UCSD-AML1 (cell line): ENCODE results near the gene HOXC12.

Experiments
- DNase-seq: peaks from one replicate; lab custom pipeline; 2025; ENCODE audit not compliant: unreplicated experiment; lab: John Stamatoyannopoulos, UW

HOXC12 gene

DNA sequence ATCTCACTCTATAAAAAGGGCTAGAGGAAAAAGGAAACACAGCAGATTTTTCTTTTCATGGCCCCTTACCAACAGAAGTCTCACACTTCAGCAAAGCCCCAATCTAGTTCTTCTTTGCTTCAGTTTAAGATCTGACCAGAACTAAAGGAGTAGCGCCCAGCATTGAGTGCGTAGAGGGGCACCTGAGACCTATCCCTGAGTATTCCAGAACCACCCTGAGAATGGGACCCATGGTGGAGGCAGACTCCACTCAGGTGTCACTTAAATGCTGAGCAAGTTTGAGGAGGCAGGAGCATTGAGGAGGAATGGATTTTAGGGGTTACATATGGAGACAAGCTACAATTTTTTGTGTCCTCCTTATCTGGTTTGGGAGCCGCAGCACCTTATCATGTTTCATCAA lies 16.4 kb downstream of the HOXC12 start:
- no peak for DNase-seq

GRCh38 chr12:53971686-53972085 lies 17.0 kb downstream of the HOXC12 start:
- DNase-seq = no peak

DNA sequence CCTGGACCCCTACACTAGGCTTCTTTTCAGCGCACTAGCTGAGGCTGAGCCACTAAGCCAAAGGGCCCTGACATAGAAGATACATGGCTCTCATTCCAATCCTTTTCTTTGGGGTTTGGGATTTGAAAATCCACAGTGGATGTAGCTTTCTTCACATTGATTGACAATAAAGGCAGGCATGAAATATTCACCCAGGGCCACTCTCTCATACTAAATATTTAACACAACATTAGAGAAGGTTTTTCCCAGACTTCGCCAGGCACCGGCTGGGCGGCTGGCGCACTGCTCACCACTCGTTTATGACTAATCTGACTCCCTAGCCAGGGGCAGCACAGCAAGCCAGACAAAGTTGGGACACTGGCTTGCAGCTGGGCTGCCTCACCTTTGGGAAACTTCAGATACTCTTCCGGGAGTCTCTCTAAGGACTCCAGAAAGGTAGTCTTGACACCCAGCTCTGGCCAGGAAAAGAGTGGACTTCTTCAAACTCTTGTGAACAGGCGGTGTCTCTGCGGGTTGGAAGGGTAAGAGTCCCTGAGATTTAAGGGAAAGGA lies 17.5 kb downstream of the HOXC12 start:
- no peak for DNase-seq

DNA sequence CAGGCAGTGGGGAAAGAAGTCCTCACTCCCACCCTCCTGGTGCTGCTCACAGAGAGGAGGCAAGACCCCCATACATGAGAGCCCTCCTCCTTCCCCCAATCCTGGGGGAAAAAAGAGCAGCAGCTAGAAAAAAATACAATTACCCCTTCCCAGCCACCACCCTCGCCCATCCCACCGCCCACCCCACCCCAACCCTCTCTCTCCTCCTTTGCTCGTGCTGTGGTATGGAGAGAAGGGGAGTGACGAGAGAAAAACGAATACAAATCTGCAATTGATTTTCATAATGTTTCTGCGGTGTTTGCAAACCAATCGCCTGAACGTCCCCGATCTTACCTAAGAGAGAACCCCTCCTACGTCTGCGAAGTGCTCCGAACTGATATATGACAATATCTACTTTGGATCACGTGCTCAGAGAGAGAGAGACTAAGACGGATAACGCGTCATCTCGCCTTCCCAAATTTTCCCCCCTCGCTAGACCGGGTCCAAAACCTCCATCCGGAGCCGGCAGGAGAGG lies 18.1 kb downstream of the HOXC12 start, which contains the start of gene HOXC11:
HOXC11 (plus strand) TSS at position 405 of the 514 bp plus-strand sequence. CDS start 116 bp downstream, outside the sequence.
- DNase-seq = no peak

- no peak for DNase-seq
Observed at GRCh38 chr12:53973236-53974042, 18.7 kb downstream of the HOXC12 start.

GRCh38 chr12:53974084-53975063 lies 19.7 kb downstream of the HOXC12 start, which contains the start of gene HOTAIR:
HOTAIR (minus strand) TSS chr12:53974954.
- no peak for DNase-seq

- DNase-seq = no peak
Observed at GRCh38 chr12:53975064-53975471, 20.4 kb downstream of the HOXC12 start.

DNA sequence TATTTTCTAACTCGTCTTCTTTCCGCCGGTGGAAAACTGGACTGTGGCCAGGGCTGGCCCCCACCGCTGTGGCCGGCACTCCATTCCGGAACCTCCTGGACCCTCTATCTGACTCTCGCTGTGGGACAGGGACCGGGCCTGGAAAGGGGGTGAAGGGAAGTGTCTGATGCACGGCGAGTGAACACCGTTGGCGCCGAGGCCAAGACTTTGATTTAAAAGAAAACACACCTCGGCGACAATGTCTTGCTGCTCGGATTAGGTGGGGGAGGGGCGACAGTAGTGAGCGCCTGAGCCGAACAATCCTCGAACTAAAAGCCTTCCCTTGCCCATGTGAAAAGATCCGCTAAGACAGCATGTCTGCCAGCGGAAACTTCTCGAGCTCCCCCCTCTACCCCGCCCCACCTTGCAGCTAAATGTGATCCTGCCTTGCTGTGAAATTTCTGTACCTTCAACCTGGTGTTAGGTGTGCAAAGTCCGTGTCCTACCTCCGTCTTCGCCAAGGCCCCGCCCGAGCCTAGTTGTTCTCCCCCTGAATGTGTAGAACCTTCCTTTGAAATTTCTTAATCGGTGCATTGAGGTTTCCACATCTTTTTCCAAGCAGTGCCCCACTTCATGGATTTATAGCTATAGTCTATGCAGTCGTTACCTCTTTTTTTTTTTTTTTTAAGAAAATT lies 20.9 kb downstream of the HOXC12 start:
- no peak for DNase-seq

GRCh38 chr12:53976172-53976822 lies 21.6 kb downstream of the HOXC12 start:
- DNase-seq = no peak

GRCh38 chr12:53976823-53977595 lies 22.3 kb downstream of the HOXC12 start:
- DNase-seq = no peak

GRCh38 chr12:53977596-53978445 lies 23.1 kb downstream of the HOXC12 start:
- no peak for DNase-seq

- DNase-seq = no peak
Observed at GRCh38 chr12:53978477-53979356, 24.0 kb downstream of the HOXC12 start.

DNA sequence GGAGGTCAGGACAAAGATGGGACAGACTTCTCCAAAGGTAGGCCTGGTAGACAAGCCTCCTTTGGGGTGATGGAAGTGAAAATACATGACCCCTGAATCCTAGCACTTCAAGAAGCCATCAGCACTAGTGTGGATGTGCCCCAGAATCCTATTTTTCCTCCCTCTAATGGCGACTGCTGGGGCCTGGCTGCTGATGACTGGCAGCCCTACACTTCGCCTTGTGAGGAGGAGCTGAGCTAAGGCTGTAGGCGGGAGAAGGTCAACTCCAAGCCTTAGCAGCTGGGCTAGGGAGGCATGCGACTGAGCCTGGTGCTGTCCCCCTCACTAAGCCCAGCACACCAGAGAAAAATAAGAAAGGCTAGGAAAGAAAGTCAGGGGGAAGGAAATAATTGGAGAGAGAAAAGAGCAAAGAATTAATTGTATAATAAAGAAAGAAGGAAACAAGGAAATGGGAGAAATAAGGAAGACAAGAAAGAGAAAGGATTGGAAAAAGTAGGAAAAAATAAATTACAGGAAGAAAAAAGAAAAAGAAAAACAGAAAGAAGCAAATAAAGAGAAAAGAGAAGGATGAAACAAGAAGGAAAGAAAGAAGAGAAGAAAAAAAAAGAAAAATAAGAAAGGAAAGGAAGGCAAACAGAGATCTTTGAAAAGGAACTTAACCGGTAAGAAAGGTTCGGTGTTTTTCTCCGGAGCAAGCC lies 25.6 kb downstream of the HOXC12 start:
- DNase-seq = no peak

DNA sequence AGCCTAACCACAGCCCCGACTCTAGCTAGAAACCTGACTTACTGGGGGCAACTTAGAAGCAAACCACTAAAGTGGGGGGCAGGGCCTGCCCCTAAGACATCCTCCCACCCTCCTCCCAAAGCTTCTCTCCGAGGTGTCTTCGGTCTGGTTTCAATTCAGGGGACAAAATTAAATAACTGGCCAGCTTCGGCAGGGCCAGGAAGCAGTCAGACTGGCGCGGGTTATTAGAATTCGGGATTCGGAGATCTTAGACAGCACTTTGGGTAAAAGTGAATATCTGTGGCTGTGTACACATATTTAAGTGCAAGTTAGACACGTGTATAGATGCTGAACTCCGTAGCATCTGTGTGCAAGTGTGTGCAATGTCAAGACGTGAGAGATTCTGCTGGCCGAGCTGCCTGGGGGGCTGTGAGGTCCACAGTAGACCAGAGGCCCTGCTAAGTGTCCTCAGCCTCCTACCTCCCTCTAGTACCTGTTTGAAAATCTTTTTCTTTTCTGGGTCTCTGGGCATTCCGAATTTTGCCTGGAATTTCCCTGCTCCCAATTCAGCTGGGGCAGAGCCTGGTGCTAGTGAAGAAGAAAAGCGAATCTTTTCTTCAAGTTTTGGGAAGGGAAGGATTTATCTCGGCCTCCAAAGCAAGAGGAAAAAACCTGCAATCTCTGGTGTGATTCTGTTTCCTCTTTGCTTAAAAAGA lies 26.2 kb downstream of the HOXC12 start:
- DNase-seq = no peak

- DNase-seq = no peak
Observed at GRCh38 chr12:53981634-53982565, 27.2 kb downstream of the HOXC12 start.
